Testis (tissue), 2 donors: ENCODE measurements around the gene PM20D1.

Experiments
- CTCF ChIP-seq, 3 experiments: fragments of 450-650 bp in 2 of 3; fragments of 200-600 bp in 1 of 3; sonication (generic) in 1 of 3; IDR thresholded peaks; one replicate each; pipeline ENCODE4 v1.5.1; 2016 to 2019; ENCODE audit warnings: antibody characterized with exemption in 3 of 3, mild to moderate bottlenecking in 2 of 3, moderate library complexity in 1 of 3
- POLR2A ChIP-seq: fragments of 450-650 bp; IDR thresholded peaks from one replicate; pipeline ENCODE4 v1.6.1; 2017; ENCODE audit warnings: antibody characterized with exemption, mild to moderate bottlenecking, moderate library complexity

GRCh38 chr1:205803986-205804385 is 45.9 kb downstream of the PM20D1 start:
- TF ChIP-seq POLR2A, result no peak
- no peak for TF ChIP-seq CTCF (IDR thresholded peaks at IDR 0.05)
